Caco-2 (cell line): Measurements from ENCODE around the gene MYBBP1A. TPM values are rescaled to one million over a fixed set of nuclear protein-coding genes. Genes with fewer than 3 reads are reported as not detected.

Experiments
- BruUV-seq: library from RNA; stranded (reverse); fragments of 400-500 nt; replicated peaks from 2 replicates; lab custom pipeline; 2021; lab: Mats Ljungman, UMichigan
- CTCF ChIA-PET: fragments of 300-600 bp; sonication (Branson Sonifier 250); formaldehyde crosslinking; loops from one replicate; lab custom pipeline; 2022; ENCODE audit warnings: antibody characterized with exemption; lab: Charles Lee
- POLR2A ChIA-PET: fragments of 300-600 bp; sonication (Branson Sonifier 250); formaldehyde crosslinking; loops from one replicate; lab custom pipeline; 2022; ENCODE audit warnings: antibody characterized with exemption; lab: Charles Lee
- DNase-seq, 2 experiments: peaks; one replicate each; pipeline versions ENCODE4 v3.0.0 to v3.0.0-alpha.2; 2020 to 2022
- H3K27me3 ChIP-seq: replicated peaks from 2 replicates; pipeline ENCODE4 v1.6.0; 2011; ENCODE audit warnings: low read length; ENCODE audit not compliant: control insufficient read depth, insufficient read depth
- H3K36me3 ChIP-seq: 2 replicates; pipeline ENCODE4 v1.5.1; 2011; ENCODE audit warnings: low read length; ENCODE audit not compliant: control insufficient read depth, insufficient read depth
- H3K4me1 ChIP-seq: fragments of 250-450 bp; sonication (Bioruptor Pico); 2 replicates; pipeline ENCODE4 v1.5.1; 2020; ENCODE audit warnings: mild to moderate bottlenecking
- H3K4me3 ChIP-seq: 2 replicates; pipeline ENCODE4 v1.5.1; 2011; ENCODE audit warnings: low read depth, mild to moderate bottlenecking, control low read depth, low read length
- H3K9me3 ChIP-seq: fragments of 250-450 bp; sonication (Bioruptor Pico); 2 replicates; pipeline ENCODE4 v1.5.1; 2020; ENCODE audit warnings: mild to moderate bottlenecking, moderate library complexity
- H3K27ac Mint-ChIP-seq: one replicate; pipeline ENCODE4 v1.8.0; 2022; ENCODE audit warnings: mixed read lengths; ENCODE audit not compliant: unreplicated experiment
- H3K27me3 Mint-ChIP-seq: one replicate; pipeline ENCODE4 v1.8.0; 2022; ENCODE audit warnings: mixed read lengths; ENCODE audit not compliant: insufficient read depth, unreplicated experiment
- H3K36me3 Mint-ChIP-seq: one replicate; pipeline ENCODE4 v1.8.0; 2022; ENCODE audit warnings: mild to moderate bottlenecking, mixed read lengths; ENCODE audit not compliant: insufficient read depth, unreplicated experiment
- H3K4me1 Mint-ChIP-seq: one replicate; pipeline ENCODE4 v1.8.0; 2022; ENCODE audit warnings: low read depth, mixed read lengths; ENCODE audit not compliant: unreplicated experiment
- H3K4me3 Mint-ChIP-seq: one replicate; pipeline ENCODE4 v1.8.0; 2022; ENCODE audit warnings: mild to moderate bottlenecking, moderate library complexity, mixed read lengths; ENCODE audit not compliant: unreplicated experiment
- H3K9me3 Mint-ChIP-seq: one replicate; pipeline ENCODE4 v1.8.0; 2022; ENCODE audit warnings: mixed read lengths; ENCODE audit not compliant: unreplicated experiment
- intact Hi-C: fragments of 100-400 bp; cut with micrococcal nuclease; formaldehyde crosslinking; loops from one replicate; pipeline ENCODE4 v1.10.0; 2022; ENCODE audit not compliant: unreplicated experiment
- total RNA-seq: library from RNA; stranded (reverse); gene quantifications from 2 replicates; pipeline ENCODE4 v1.2.3, GENCODE V29; 2022
- TF ChIP-seq, protein P1 (sequence below), 2 experiments: fragments of 200-600 bp in 1 of 2; IDR thresholded peaks; 1 replicate in 1 of 2; 2 replicates in 1 of 2; pipeline versions ENCODE4 v1.5.1 to v1.8.0; 2011 to 2022; ENCODE audit warnings: antibody characterized with exemption in 1 of 2, control low read depth in 1 of 2, inconsistent platforms in 1 of 2, low read depth in 1 of 2, low read length in 1 of 2, mild to moderate bottlenecking in 1 of 2, moderate library complexity in 1 of 2; ENCODE audit not compliant: insufficient read depth in 1 of 2, severe bottlenecking in 1 of 2, unreplicated experiment in 1 of 2

Gene MYBBP1A
- total RNA-seq, 1 experiment from 2014 or later, result 44.5 TPM

- POLR2A ChIA-PET, result no interaction called here
These were observed 1.8 kb upstream of the MYBBP1A start for GRCh38 chr17:4556996-4557395.

DNA sequence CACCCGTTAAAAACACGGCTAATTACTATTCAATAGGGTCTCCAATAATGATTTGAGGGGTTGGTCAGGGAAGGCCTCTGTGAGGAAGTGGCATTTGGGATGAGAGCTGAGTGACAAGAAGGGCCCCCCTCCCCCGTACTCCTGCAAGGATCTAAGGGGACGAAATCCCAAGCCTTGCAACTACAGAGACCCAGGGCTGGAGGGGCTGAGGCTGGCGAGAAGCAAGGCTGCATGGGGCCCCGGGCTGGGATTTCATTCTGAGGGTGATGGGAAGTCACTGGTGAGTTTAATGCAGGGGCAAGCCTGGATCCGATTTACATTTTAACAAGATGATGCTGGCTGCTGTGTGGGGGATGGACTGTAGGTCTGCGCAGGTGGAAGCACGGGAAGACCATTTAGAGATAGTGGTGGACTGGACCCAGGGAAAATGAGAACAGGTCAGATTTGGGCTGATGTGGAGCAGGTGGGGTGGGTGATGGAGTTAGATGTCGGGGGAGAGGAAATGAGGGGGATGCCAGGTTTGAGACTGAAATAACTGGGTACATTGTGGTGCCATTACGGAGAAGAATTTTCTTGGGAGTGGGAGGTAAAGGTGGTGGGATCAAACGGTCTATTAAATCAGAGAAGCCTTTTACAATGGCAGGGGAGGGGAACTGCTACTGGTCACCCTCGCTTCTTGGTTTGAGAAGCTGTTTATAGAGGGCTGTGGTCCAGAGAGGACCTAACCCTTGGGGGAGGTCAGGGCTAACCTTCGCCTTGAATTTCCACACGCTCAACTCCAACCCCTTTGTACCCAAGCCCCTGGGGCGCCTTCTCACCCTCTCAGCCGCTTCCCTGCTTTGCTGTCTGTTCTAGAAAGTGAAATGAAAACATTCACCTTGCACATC is 932 bp upstream of the MYBBP1A start:
- peak overlapping the region; percentile 85 for H3K4me3 ChIP-seq
- no peaks in the 10 kb centered on the region for H3K4me1 ChIP-seq
- TF ChIP-seq, protein P1, sequence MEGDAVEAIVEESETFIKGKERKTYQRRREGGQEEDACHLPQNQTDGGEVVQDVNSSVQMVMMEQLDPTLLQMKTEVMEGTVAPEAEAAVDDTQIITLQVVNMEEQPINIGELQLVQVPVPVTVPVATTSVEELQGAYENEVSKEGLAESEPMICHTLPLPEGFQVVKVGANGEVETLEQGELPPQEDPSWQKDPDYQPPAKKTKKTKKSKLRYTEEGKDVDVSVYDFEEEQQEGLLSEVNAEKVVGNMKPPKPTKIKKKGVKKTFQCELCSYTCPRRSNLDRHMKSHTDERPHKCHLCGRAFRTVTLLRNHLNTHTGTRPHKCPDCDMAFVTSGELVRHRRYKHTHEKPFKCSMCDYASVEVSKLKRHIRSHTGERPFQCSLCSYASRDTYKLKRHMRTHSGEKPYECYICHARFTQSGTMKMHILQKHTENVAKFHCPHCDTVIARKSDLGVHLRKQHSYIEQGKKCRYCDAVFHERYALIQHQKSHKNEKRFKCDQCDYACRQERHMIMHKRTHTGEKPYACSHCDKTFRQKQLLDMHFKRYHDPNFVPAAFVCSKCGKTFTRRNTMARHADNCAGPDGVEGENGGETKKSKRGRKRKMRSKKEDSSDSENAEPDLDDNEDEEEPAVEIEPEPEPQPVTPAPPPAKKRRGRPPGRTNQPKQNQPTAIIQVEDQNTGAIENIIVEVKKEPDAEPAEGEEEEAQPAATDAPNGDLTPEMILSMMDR (IDR thresholded peaks at IDR 0.05; ENCODE audit: insufficient read depth in 1 of 2, low read depth in 1 of 2, low read length in 1 of 2, severe bottlenecking in 1 of 2, unreplicated experiment in 1 of 2), result no peak
- H3K9me3 ChIP-seq, result no peaks in the 10 kb centered on the region
- BruUV-seq, result no TSS peak
- Mint-ChIP-seq H3K4me3 (peak overlapping the region; percentile 81), H3K27me3 (no peaks in the 10 kb centered on the region), H3K27ac (peak overlapping the region; percentile 91), H3K9me3 (no peaks in the 10 kb centered on the region), H3K36me3 (peaks cover 28% of the 10 kb centered on the region), H3K4me1 (peaks cover 7% of the 10 kb centered on the region)
- no peaks in the 10 kb centered on the region for H3K36me3 ChIP-seq
- POLR2A ChIA-PET, result interaction anchor here (0.5 kb wide), 1 partner anchor 54 kb away, joined by 3 read pairs; no protein-coding TSS in a partner anchor
- DNase-seq, result no peak
- intact Hi-C loops, result no loop called here
- CTCF ChIA-PET, result interaction anchor here (0.7 kb wide), 2 partner anchors 20 to 135 kb away, joined by 6 to 7 read pairs; no protein-coding TSS in a partner anchor
- no peaks in the 10 kb centered on the region for H3K27me3 ChIP-seq

More at GRCh38 chr17:4556996-4557395, 1.8 kb upstream of the MYBBP1A start:
- intact Hi-C loops, result no loop called here
- BruUV-seq, result no TSS peak
- Mint-ChIP-seq H3K27ac (no peak overlapping the region), H3K36me3 (peaks cover 20% of the 10 kb centered on the region), H3K9me3 (no peaks in the 10 kb centered on the region), H3K4me3 (no peak overlapping the region), H3K27me3 (no peaks in the 10 kb centered on the region), H3K4me1 (peaks cover 7% of the 10 kb centered on the region)
- CTCF ChIA-PET, result interaction anchor here (0.7 kb wide), 1 partner anchor 20 kb away, joined by 7 read pairs; no protein-coding TSS in a partner anchor
- TF ChIP-seq, protein P1 (IDR thresholded peaks at IDR 0.05; ENCODE audit: insufficient read depth in 1 of 2, low read depth in 1 of 2, low read length in 1 of 2, severe bottlenecking in 1 of 2, unreplicated experiment in 1 of 2), result no peak
- H3K27me3 ChIP-seq, result no peaks in the 10 kb centered on the region
- H3K4me1 ChIP-seq, result no peaks in the 10 kb centered on the region
- no peaks in the 10 kb centered on the region for H3K9me3 ChIP-seq
- H3K4me3 ChIP-seq, result no peak overlapping the region
- H3K36me3 ChIP-seq, result no peaks in the 10 kb centered on the region
- DNase-seq, result no peak

- intact Hi-C loops, result no loop called here
- H3K4me1 Mint-ChIP-seq, result peaks cover 7% of the 10 kb centered on the region
- Histone ChIP-seq H3K4me3 (peak overlapping the region; percentile 85), H3K36me3 (no peaks in the 10 kb centered on the region), H3K9me3 (no peaks in the 10 kb centered on the region), H3K4me1 (no peaks in the 10 kb centered on the region), H3K27me3 (no peaks in the 10 kb centered on the region)
- H3K36me3 Mint-ChIP-seq, result peaks cover 33% of the 10 kb centered on the region
- no peaks in the 10 kb centered on the region for H3K27me3 Mint-ChIP-seq
- H3K4me3 Mint-ChIP-seq, result peak overlapping the region; percentile 81
- POLR2A ChIA-PET, result no interaction called here
- TF ChIP-seq, protein P1 (IDR thresholded peaks at IDR 0.05; ENCODE audit: insufficient read depth in 1 of 2, low read depth in 1 of 2, low read length in 1 of 2, severe bottlenecking in 1 of 2, unreplicated experiment in 1 of 2), result no peak
- DNase-seq, result no peak
- H3K27ac Mint-ChIP-seq, result peak overlapping the region; percentile 91
- no TSS peak for BruUV-seq
- H3K9me3 Mint-ChIP-seq, result no peaks in the 10 kb centered on the region
- CTCF ChIA-PET, result no interaction called here
These were observed 665 bp downstream of the MYBBP1A start for GRCh38 chr17:4554441-4554996.
